Fibroblast of skin of back (primary cell): ENCODE data around the gene SANBR.

Experiments
- DNase-seq: peaks from one replicate; pipeline ENCODE4 v3.0.0-alpha.2; 2013

Gene SANBR

DNA sequence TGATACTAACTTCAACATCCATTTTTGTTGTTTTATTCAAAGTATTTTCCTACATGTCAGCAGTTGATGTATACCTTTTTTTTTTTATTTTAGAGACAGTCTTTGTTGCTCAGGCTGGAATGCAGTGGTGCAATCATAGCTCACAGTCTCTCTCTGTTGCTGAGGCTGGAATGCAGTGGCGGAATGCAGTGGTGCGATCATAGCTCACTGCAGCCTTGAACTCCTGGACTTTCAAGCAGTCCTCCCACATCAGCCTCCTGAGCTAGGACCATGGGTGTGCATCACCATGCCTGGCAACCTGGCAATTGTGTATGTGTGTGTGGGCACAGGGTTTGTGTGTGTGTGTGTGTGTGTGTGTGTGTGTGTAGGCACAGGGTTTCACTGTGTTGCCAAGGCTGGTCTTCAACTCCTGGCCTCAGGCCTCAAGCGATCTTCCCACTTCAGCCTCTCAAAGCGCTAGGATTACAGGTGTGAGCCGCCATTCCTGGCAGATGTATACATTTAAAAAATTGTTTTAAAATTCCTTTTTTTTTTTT, 24.8 kb downstream of the SANBR start:
- peak; percentile 18 for DNase-seq

DNA sequence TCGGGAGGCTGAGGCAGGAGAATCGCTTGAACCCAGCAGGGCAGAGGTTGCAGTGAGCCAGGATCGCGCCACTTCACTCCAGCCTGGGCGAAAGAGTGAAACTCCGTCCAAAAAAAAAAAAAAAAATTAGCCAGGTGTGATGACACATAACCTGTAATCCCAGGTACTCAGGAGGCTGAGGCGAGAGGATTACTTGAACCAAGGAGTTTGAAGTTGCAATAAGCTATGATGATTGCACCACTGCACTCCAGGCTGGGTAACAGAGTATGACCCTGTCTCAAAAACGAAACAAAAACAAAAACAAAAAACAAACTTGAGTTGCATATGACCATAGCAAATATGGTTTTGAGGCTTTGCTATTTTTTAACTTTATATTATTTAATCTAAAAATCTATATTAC, 25.8 kb downstream of the SANBR start:
- no peak for DNase-seq

DNA sequence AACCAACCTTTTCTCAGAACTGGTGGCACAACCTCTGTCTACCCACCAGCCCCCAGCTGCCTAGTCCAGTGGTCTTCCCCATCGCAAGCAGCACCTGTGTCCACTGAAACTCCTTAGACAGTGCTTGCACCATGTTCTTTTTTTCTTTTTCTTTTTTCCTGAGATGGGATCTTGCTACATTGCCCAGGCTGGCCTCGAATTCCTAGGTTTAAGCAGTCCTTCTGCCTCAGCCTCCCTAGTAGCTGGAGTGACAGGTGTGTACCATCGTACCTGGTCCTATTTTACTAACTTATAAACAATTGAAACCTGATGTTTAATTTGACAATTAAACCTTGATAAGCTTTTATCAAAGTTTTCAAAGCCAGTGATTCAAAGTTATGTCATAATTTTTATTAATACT, 30.8 kb downstream of the SANBR start:
- DNase-seq = no peak

DNA sequence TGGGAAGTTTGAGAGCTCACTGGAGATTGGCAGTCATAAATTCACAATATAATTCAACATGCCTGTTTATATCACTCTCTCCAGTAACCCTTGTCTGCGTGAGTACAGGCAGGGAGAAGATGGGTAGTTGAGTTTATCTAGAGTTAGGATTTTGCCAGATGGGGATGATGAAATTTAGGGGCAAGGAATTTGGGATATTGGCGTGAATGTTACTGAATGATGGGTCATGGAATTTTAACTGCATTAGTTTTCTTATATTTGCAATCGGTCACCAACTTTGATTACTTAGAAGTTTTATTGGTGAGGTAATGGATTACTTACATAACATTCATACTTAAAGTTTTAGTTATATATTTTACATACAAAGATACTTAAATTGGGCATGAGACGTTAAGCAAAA, 35.1 kb downstream of the SANBR start:
- peak; percentile 42 for DNase-seq

- DNase-seq = no peak
Measured at GRCh38 chr2:61109291-61109690, 43.6 kb downstream of the SANBR start.

GRCh38 chr2:61111708-61112107, 46.0 kb downstream of the SANBR start:
- DNase-seq = no peak

GRCh38 chr2:61114147-61114546, 48.5 kb downstream of the SANBR start:
- no peak for DNase-seq
